ENCODE measurements around the gene MT1M.
A peak's percentile ranks its signal among the peaks of the same experiment; 100 is the strongest.

The MT1M gene

DNA sequence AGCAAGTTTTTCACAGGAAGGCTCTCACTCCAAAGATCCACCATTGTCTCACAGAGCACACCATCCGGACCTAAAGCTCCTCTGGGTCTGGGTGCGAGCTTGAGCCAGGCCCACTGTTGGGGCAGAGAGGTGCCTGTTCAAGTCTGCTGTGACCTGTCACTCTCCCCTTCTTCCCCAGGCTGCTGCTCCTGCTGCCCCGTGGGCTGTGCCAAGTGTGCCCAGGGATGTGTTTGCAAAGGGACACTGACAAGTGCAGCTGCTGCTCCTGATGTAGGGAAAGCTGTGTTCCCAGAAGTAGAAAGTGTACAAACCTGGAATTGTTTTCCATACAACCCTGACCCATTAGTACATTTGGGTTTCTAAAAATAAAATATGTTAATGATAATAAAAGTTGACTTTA lies 45.0 kb downstream of the MT1M start:
- ChIA-PET POLR2A (no interaction called here), CTCF (interaction anchor here (0.7 to 1.6 kb wide), 3 partner anchors 24 to 74 kb away, joined by 3 to 12 read pairs (median 3); no protein-coding TSS in a partner anchor)
- Histone ChIP-seq H3K4me3 (ENCODE audit: low read depth, low read length) (no peak overlapping the region), H3K9me3 (ENCODE audit: control insufficient read depth, insufficient read depth, low read depth, low read length) (no peaks in the 10 kb centered on the region), H3K4me1 (ENCODE audit: control insufficient read depth, insufficient read depth, low read length) (peaks cover 1% of the 10 kb centered on the region), H3K36me3 (ENCODE audit: control insufficient read depth in 2 of 2, insufficient read depth in 1 of 2, low read length in 2 of 2) (no peaks in the 10 kb centered on the region), H3K27ac (ENCODE audit: extremely low read depth, low read depth, low read length) (no peak overlapping the region)
- TF ChIP-seq ZFP41 (tag by site-specific recombination; IDR thresholded peaks at IDR 0.05; ENCODE audit: borderline replicate concordance) (no peak), ZNF521 (tag by site-specific recombination; IDR thresholded peaks at IDR 0.05) (no peak), ZNF24 (tag by site-specific recombination; IDR thresholded peaks at IDR 0.05) (no peak), ZNF274 (IDR thresholded peaks at IDR 0.05; ENCODE audit: low read length) (no peak), ZNF274 (tag by site-specific recombination; IDR thresholded peaks at IDR 0.05; ENCODE audit: borderline replicate concordance) (no peak), ZNF202 (tag by site-specific recombination; IDR thresholded peaks at IDR 0.05; ENCODE audit: borderline replicate concordance) (no peak), ZNF792 (tag by site-specific recombination; IDR thresholded peaks at IDR 0.05) (no peak), ZNF501 (tag by site-specific recombination; IDR thresholded peaks at IDR 0.05) (no peak), SCRT1 (tag by site-specific recombination; IDR thresholded peaks at IDR 0.05; ENCODE audit: borderline replicate concordance) (no peak)

- no peaks in the 10 kb centered on the region for H3K9me3 ChIP-seq (ENCODE audit: control insufficient read depth, insufficient read depth, low read depth, low read length)
- ChIA-PET POLR2A (no interaction called here), CTCF (interaction anchor here (1.8 kb wide), 1 partner anchor 22 kb away, joined by 8 read pairs; no protein-coding TSS in a partner anchor)
- no peak overlapping the region for H3K4me3 ChIP-seq (ENCODE audit: low read depth, low read length)
- H3K4me1 ChIP-seq (ENCODE audit: control insufficient read depth, insufficient read depth, low read length), result peaks cover 3% of the 10 kb centered on the region
- TF ChIP-seq ZNF768 (tag by site-specific recombination; IDR thresholded peaks at IDR 0.05) (peak; percentile 37; the same call in 1 of the 2 replicates), ZNF623 (tag by site-specific recombination; IDR thresholded peaks at IDR 0.05) (no peak)
- H3K36me3 ChIP-seq (ENCODE audit: control insufficient read depth in 2 of 2, insufficient read depth in 1 of 2, low read length in 2 of 2), result no peaks in the 10 kb centered on the region
- no peak overlapping the region for H3K27ac ChIP-seq (ENCODE audit: extremely low read depth, low read depth, low read length)
These were observed 46.7 kb downstream of the MT1M start for GRCh38 chr16:56679078-56679730.

GRCh38 chr16:56679818-56680217 lies 47.4 kb downstream of the MT1M start:
- no peak for TF ChIP-seq GLIS1 (tag by site-specific recombination; IDR thresholded peaks at IDR 0.05)
- no peak for TF ChIP-seq ZNF335 (tag by site-specific recombination; conservative IDR thresholded peaks at IDR 0.05)
- TF ChIP-seq ZFP3 (tag by site-specific recombination; IDR thresholded peaks at IDR 0.05; ENCODE audit: low read depth), result no peak
- TF ChIP-seq, protein P1, sequence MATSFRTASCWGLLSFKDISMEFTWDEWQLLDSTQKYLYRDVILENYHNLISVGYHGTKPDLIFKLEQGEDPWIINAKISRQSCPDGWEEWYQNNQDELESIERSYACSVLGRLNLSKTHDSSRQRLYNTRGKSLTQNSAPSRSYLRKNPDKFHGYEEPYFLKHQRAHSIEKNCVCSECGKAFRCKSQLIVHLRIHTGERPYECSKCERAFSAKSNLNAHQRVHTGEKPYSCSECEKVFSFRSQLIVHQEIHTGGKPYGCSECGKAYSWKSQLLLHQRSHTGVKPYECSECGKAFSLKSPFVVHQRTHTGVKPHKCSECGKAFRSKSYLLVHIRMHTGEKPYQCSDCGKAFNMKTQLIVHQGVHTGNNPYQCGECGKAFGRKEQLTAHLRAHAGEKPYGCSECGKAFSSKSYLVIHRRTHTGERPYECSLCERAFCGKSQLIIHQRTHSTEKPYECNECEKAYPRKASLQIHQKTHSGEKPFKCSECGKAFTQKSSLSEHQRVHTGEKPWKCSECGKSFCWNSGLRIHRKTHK (tag by site-specific recombination; IDR thresholded peaks at IDR 0.05), result no peak
- TF ChIP-seq, protein P2, sequence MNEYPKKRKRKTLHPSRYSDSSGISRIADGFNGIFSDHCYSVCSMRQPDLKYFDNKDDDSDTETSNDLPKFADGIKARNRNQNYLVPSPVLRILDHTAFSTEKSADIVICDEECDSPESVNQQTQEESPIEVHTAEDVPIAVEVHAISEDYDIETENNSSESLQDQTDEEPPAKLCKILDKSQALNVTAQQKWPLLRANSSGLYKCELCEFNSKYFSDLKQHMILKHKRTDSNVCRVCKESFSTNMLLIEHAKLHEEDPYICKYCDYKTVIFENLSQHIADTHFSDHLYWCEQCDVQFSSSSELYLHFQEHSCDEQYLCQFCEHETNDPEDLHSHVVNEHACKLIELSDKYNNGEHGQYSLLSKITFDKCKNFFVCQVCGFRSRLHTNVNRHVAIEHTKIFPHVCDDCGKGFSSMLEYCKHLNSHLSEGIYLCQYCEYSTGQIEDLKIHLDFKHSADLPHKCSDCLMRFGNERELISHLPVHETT (tag by site-specific recombination; IDR thresholded peaks at IDR 0.05), result no peak
- TF ChIP-seq ZNF223 (tag by site-specific recombination; IDR thresholded peaks at IDR 0.05), result no peak
- no peak for TF ChIP-seq ZNF132 (tag by site-specific recombination; IDR thresholded peaks at IDR 0.05; ENCODE audit: borderline replicate concordance)
- TF ChIP-seq ZBTB48 (tag by site-specific recombination; IDR thresholded peaks at IDR 0.05), result no peak
- no peak for TF ChIP-seq ZNF549 (tag by site-specific recombination; IDR thresholded peaks at IDR 0.05)
- TF ChIP-seq, protein P3, sequence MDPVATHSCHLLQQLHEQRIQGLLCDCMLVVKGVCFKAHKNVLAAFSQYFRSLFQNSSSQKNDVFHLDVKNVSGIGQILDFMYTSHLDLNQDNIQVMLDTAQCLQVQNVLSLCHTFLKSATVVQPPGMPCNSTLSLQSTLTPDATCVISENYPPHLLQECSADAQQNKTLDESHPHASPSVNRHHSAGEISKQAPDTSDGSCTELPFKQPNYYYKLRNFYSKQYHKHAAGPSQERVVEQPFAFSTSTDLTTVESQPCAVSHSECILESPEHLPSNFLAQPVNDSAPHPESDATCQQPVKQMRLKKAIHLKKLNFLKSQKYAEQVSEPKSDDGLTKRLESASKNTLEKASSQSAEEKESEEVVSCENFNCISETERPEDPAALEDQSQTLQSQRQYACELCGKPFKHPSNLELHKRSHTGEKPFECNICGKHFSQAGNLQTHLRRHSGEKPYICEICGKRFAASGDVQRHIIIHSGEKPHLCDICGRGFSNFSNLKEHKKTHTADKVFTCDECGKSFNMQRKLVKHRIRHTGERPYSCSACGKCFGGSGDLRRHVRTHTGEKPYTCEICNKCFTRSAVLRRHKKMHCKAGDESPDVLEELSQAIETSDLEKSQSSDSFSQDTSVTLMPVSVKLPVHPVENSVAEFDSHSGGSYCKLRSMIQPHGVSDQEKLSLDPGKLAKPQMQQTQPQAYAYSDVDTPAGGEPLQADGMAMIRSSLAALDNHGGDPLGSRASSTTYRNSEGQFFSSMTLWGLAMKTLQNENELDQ (tag by site-specific recombination; IDR thresholded peaks at IDR 0.05; ENCODE audit: low read depth), result no peak
- no peak for TF ChIP-seq ZNF37A (tag by site-specific recombination; IDR thresholded peaks at IDR 0.05)

More at GRCh38 chr16:56679818-56680217, 47.4 kb downstream of the MT1M start:
- CTCF ChIA-PET, result interaction anchor here (1.8 kb wide), 1 partner anchor 22 kb away, joined by 8 read pairs; no protein-coding TSS in a partner anchor
- Histone ChIP-seq H3K27ac (ENCODE audit: extremely low read depth, low read depth, low read length) (no peak overlapping the region), H3K9me3 (ENCODE audit: control insufficient read depth, insufficient read depth, low read depth, low read length) (no peaks in the 10 kb centered on the region), H3K36me3 (ENCODE audit: control insufficient read depth in 2 of 2, insufficient read depth in 1 of 2, low read length in 2 of 2) (no peaks in the 10 kb centered on the region), H3K4me3 (ENCODE audit: low read depth, low read length) (no peak overlapping the region), H3K4me1 (ENCODE audit: control insufficient read depth, insufficient read depth, low read length) (peaks cover 3% of the 10 kb centered on the region)
- POLR2A ChIA-PET, result no interaction called here
